PC-9 (cell line): ENCODE results near the gene CDC42BPA. TPM values are rescaled to one million over a fixed set of nuclear protein-coding genes. Genes with fewer than 3 reads are reported as not detected.

Experiments
- BruUV-seq: library from RNA; stranded (reverse); fragments of 400-500 nt; replicated peaks from 2 replicates; lab custom pipeline; 2021; lab: Mats Ljungman, UMichigan
- CTCF ChIA-PET: fragments of 300-600 bp; sonication (Branson Sonifier 250); formaldehyde crosslinking; loops from one replicate; lab custom pipeline; 2022; ENCODE audit warnings: antibody characterized with exemption; lab: Charles Lee
- POLR2A ChIA-PET: fragments of 300-600 bp; sonication (Branson Sonifier 250); formaldehyde crosslinking; loops from one replicate; lab custom pipeline; 2022; ENCODE audit warnings: antibody characterized with exemption; ENCODE audit not compliant: unreplicated experiment; lab: Charles Lee
- DNase-seq, 2 experiments: peaks; one replicate each; pipeline versions ENCODE4 v3.0.0 to v3.0.0-alpha.2; 2015 to 2022; ENCODE audit warnings: mixed read lengths in 1 of 2
- H2AFZ ChIP-seq: fragments of 200-600 bp; sonication (generic); 2 replicates; pipeline ENCODE4 v1.8.1; 2017; ENCODE audit warnings: antibody characterized with exemption
- H3F3A ChIP-seq: fragments of 200-600 bp; sonication (generic); 2 replicates; pipeline ENCODE4 v1.8.1; 2017; ENCODE audit warnings: antibody characterized with exemption, mild to moderate bottlenecking, low read depth; ENCODE audit not compliant: insufficient read depth
- H3K27ac ChIP-seq: fragments of 200-600 bp; sonication (generic); 2 replicates; pipeline ENCODE4 v1.6.1; 2016; ENCODE audit warnings: mixed run types
- H3K27me3 ChIP-seq: fragments of 200-600 bp; sonication (generic); 2 replicates; pipeline ENCODE4 v1.6.1; 2016; ENCODE audit warnings: low read depth, mixed run types; ENCODE audit not compliant: insufficient read depth
- H3K36me3 ChIP-seq: fragments of 200-600 bp; sonication (generic); 2 replicates; pipeline ENCODE4 v1.6.1; 2016; ENCODE audit warnings: low read depth, mixed run types
- H3K4me1 ChIP-seq: fragments of 200-600 bp; sonication (generic); replicated peaks from 2 replicates; pipeline ENCODE4 v1.6.1; 2016; ENCODE audit warnings: mixed run types; ENCODE audit not compliant: insufficient read depth
- H3K4me2 ChIP-seq: fragments of 200-600 bp; sonication (generic); 2 replicates; pipeline ENCODE4 v1.6.1; 2017; ENCODE audit warnings: mixed run types
- H3K4me3 ChIP-seq: fragments of 200-600 bp; sonication (generic); 2 replicates; pipeline ENCODE4 v1.6.1; 2016; ENCODE audit warnings: mixed run types
- H3K79me2 ChIP-seq: fragments of 200-600 bp; sonication (generic); 2 replicates; pipeline ENCODE4 v1.6.1; 2017; ENCODE audit warnings: low read depth, mixed run types
- H3K9me2 ChIP-seq: fragments of 200-600 bp; sonication (generic); 2 replicates; pipeline ENCODE4 v1.8.1; 2017; ENCODE audit warnings: mild to moderate bottlenecking; ENCODE audit not compliant: insufficient read depth
- H3K9me3 ChIP-seq: fragments of 200-600 bp; sonication (generic); 2 replicates; pipeline ENCODE4 v1.8.1; 2016; ENCODE audit warnings: low read depth; ENCODE audit not compliant: insufficient read depth
- H4K20me1 ChIP-seq: fragments of 200-600 bp; sonication (generic); 2 replicates; pipeline ENCODE4 v1.8.1; 2017; ENCODE audit not compliant: insufficient read depth
- EZH2 ChIP-seq: fragments of 200-600 bp; sonication (generic); IDR thresholded peaks from 2 replicates; pipeline ENCODE4 v1.8.0; 2017; ENCODE audit warnings: antibody characterized with exemption, low read depth
- intact Hi-C: fragments of 100-400 bp; cut with micrococcal nuclease; formaldehyde crosslinking; loops from one replicate; pipeline ENCODE4 v1.10.0; 2022; ENCODE audit not compliant: unreplicated experiment
- total RNA-seq: library from RNA; stranded (reverse); gene quantifications from 2 replicates; pipeline ENCODE4 v1.2.3, GENCODE V29; 2021
- TF ChIP-seq, protein P1 (sequence below): fragments of 200-600 bp; sonication (generic); conservative IDR thresholded peaks from 2 replicates; pipeline ENCODE4 v1.6.1; 2017; ENCODE audit warnings: mixed run types, antibody characterized with exemption, mild to moderate bottlenecking, moderate library complexity

Gene CDC42BPA
- total RNA-seq, 1 experiment from 2014 or later, result 47.5 TPM

DNA sequence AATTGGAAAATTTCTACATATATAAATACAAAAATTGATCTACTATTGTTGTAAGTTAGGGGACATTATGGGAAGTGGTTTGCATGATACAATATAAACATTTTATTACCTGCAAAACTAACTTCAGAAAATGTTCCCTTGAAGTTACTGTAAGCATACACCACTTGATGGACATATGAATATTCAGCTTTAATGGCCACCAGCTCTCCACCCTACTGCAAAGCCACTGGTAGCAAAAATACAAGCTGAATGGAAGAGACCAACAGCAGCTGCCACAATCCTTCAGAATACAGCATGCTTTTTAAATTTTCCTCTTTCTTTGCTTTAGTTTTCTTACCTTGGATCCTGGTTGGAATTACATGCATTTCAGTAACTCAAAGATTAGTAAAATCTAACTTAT, 308.4 kb downstream of the CDC42BPA start:
- Histone ChIP-seq H3K9me2 (no peaks in the 10 kb centered on the region), H4K20me1 (no peaks in the 10 kb centered on the region; the same call in 1 of the 2 replicates), H2AFZ (no peak overlapping the region), H3F3A (no peaks in the 10 kb centered on the region), H3K27me3 (no peaks in the 10 kb centered on the region), H3K27ac (no peak overlapping the region), H3K9me3 (no peaks in the 10 kb centered on the region), H3K79me2 (no peaks in the 10 kb centered on the region), H3K4me2 (no peak overlapping the region), H3K4me3 (no peak overlapping the region), H3K36me3 (no peaks in the 10 kb centered on the region), H3K4me1 (no peaks in the 10 kb centered on the region)
- BruUV-seq, result no TSS peak
- intact Hi-C loops, result loop anchor here (2.0 kb wide), 1 partner anchor 25 kb away; no protein-coding TSS in a partner anchor
- no peak for DNase-seq
- TF ChIP-seq EZH2, result no peak
- TF ChIP-seq, protein P1, sequence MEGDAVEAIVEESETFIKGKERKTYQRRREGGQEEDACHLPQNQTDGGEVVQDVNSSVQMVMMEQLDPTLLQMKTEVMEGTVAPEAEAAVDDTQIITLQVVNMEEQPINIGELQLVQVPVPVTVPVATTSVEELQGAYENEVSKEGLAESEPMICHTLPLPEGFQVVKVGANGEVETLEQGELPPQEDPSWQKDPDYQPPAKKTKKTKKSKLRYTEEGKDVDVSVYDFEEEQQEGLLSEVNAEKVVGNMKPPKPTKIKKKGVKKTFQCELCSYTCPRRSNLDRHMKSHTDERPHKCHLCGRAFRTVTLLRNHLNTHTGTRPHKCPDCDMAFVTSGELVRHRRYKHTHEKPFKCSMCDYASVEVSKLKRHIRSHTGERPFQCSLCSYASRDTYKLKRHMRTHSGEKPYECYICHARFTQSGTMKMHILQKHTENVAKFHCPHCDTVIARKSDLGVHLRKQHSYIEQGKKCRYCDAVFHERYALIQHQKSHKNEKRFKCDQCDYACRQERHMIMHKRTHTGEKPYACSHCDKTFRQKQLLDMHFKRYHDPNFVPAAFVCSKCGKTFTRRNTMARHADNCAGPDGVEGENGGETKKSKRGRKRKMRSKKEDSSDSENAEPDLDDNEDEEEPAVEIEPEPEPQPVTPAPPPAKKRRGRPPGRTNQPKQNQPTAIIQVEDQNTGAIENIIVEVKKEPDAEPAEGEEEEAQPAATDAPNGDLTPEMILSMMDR, result no peak
- CTCF ChIA-PET, result interaction anchor here (0.6 kb wide), 1 partner anchor 28 kb away, joined by 3 read pairs; no protein-coding TSS in a partner anchor
- POLR2A ChIA-PET, result interaction anchor here (0.5 to 0.7 kb wide), 2 partner anchors 361 to 416 kb away, joined by 4 read pairs; no protein-coding TSS in a partner anchor

DNA sequence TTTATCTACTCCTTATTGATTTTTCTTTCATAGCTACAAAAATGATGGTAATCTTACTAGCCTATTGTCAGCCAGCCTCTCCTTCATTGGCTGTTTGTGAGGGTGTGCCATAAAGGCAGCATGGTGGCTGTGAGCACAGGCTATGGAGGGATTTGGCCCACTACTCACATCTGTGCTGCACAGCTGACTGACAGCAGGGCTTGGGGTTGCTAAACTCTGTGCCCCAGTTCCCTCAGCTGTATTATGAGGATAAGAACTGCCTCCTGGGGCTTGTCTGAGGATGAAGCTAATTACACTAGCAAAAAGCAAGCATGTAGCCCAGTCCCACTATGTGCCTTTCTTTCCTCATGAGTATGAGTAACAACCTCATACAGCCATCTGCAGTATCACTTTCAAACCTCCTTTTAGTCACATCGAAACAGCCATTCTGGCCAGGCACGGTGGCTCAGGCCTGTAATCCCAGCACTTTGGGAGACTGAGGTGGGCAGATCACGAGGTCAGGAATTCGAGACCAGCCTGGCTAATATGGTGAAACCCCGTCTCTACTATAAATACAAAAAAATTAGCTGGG, 312.0 kb downstream of the CDC42BPA start:
- BruUV-seq, result no TSS peak
- H3F3A ChIP-seq, result no peaks in the 10 kb centered on the region
- CTCF ChIA-PET, result no interaction called here
- POLR2A ChIA-PET, result no interaction called here
- no peak overlapping the region for H3K27ac ChIP-seq
- no peak overlapping the region for H2AFZ ChIP-seq
- no peak for TF ChIP-seq EZH2
- TF ChIP-seq, protein P1, result no peak
- no peaks in the 10 kb centered on the region for H3K27me3 ChIP-seq
- H3K9me3 ChIP-seq, result no peaks in the 10 kb centered on the region
- H3K4me3 ChIP-seq, result no peak overlapping the region
- H3K4me2 ChIP-seq, result no peak overlapping the region
- no peaks in the 10 kb centered on the region for H3K9me2 ChIP-seq
- DNase-seq, result no peak
- H4K20me1 ChIP-seq, result no peaks in the 10 kb centered on the region
- no peaks in the 10 kb centered on the region for H3K79me2 ChIP-seq
- H3K4me1 ChIP-seq, result no peaks in the 10 kb centered on the region
- intact Hi-C loops, result no loop called here
- no peaks in the 10 kb centered on the region for H3K36me3 ChIP-seq

DNA sequence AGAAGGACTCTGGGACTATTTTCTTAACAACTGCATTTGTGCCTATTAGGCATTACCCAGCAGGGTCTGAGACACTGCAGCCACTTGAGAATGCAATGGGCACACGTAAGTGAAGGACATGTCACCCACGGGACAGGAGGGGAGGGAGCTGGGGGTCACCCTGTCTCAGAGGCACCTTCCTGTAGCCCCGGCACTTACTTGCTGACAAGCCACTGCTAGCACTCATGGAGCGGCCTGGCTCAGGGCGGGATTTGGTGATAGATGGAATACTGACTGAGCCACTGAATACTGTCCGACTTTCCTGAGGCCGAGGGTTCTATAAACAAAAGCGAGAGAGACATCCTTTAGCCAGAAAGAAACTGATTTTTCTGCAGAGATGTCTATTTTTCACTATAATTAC, 313.5 kb downstream of the CDC42BPA start:
- H3K27ac ChIP-seq, result no peak overlapping the region
- H3F3A ChIP-seq, result no peaks in the 10 kb centered on the region
- H4K20me1 ChIP-seq, result no peaks in the 10 kb centered on the region
- no peaks in the 10 kb centered on the region for H3K27me3 ChIP-seq
- no peaks in the 10 kb centered on the region for H3K4me1 ChIP-seq
- POLR2A ChIA-PET, result no interaction called here
- no peaks in the 10 kb centered on the region for H3K79me2 ChIP-seq
- CTCF ChIA-PET, result no interaction called here
- H2AFZ ChIP-seq, result no peak overlapping the region
- H3K4me2 ChIP-seq, result no peak overlapping the region
- BruUV-seq, result no TSS peak
- no peaks in the 10 kb centered on the region for H3K9me3 ChIP-seq
- no peak for DNase-seq
- TF ChIP-seq, protein P1, result no peak
- TF ChIP-seq EZH2, result no peak
- intact Hi-C loops, result no loop called here
- H3K36me3 ChIP-seq, result no peaks in the 10 kb centered on the region
- H3K9me2 ChIP-seq, result no peaks in the 10 kb centered on the region
- no peak overlapping the region for H3K4me3 ChIP-seq
